HEK293 (cell line): ENCODE measurements around the gene RGL3.

ENCODE experiments used
- CTCF ChIP-seq: fragments of 450-650 bp; formaldehyde crosslinking; IDR thresholded peaks from 2 replicates; pipeline ENCODE4 v1.5.1; 2016; ENCODE audit warnings: missing biosample characterization, missing genetic modification characterization
- KLF9 ChIP-seq: fragments of 450-650 bp; formaldehyde crosslinking; IDR thresholded peaks from 2 replicates; pipeline ENCODE4 v1.5.1; 2016; ENCODE audit warnings: missing biosample characterization, missing genetic modification characterization, low read depth
- REST ChIP-seq: fragments of 450-650 bp; formaldehyde crosslinking; IDR thresholded peaks from 2 replicates; pipeline ENCODE4 v1.5.1; 2016; ENCODE audit warnings: missing biosample characterization, missing genetic modification characterization
- ZBTB11 ChIP-seq: fragments of 450-650 bp; formaldehyde crosslinking; conservative IDR thresholded peaks from 2 replicates; pipeline ENCODE4 v1.5.1; 2016; ENCODE audit warnings: low read depth, missing biosample characterization, missing genetic modification characterization
- ZNF121 ChIP-seq: fragments of 450-650 bp; formaldehyde crosslinking; IDR thresholded peaks from 2 replicates; pipeline ENCODE4 v1.5.1; 2016; ENCODE audit warnings: missing biosample characterization, missing genetic modification characterization
- ZNF24 ChIP-seq: fragments of 450-650 bp; formaldehyde crosslinking; IDR thresholded peaks from 2 replicates; pipeline ENCODE4 v1.5.1; 2016; ENCODE audit warnings: missing biosample characterization, missing genetic modification characterization
- ZNF274 ChIP-seq, 2 experiments: fragments of 200-500 bp in 1 of 2; fragments of 450-650 bp in 1 of 2; sonication (Bioruptor generic) in 1 of 2; formaldehyde crosslinking in 1 of 2; IDR thresholded peaks; 2 replicates each; pipeline versions ENCODE4 v1.5.1 to v1.6.1; 2014 to 2016; ENCODE audit warnings: borderline replicate concordance in 1 of 2, inconsistent platforms in 1 of 2, low read length in 1 of 2, missing biosample characterization in 1 of 2, missing genetic modification characterization in 1 of 2
- ZNF404 ChIP-seq: fragments of 450-650 bp; formaldehyde crosslinking; IDR thresholded peaks from 2 replicates; pipeline ENCODE4 v1.5.1; 2017; ENCODE audit warnings: missing biosample characterization, missing genetic modification characterization
- ZNF510 ChIP-seq: fragments of 450-650 bp; formaldehyde crosslinking; IDR thresholded peaks from 2 replicates; pipeline ENCODE4 v1.5.1; 2018; ENCODE audit warnings: mild to moderate bottlenecking, missing genetic modification characterization, missing biosample characterization; ENCODE audit not compliant: insufficient replicate concordance
- ZNF670 ChIP-seq: fragments of 450-650 bp; formaldehyde crosslinking; IDR thresholded peaks from 2 replicates; pipeline ENCODE4 v1.5.1; 2016; ENCODE audit warnings: missing biosample characterization, missing genetic modification characterization, low read depth
- ZXDB ChIP-seq: fragments of 450-650 bp; formaldehyde crosslinking; IDR thresholded peaks from 2 replicates; pipeline ENCODE4 v1.5.1; 2016; ENCODE audit warnings: missing biosample characterization, missing genetic modification characterization

GRCh38 chr19:11458236-11458900 lies 39.3 kb upstream of the RGL3 start:
- TF ChIP-seq ZNF670 (tag by site-specific recombination) (no peak), KLF9 (tag by site-specific recombination) (no peak), ZNF404 (tag by site-specific recombination) (no peak), ZNF274 (IDR thresholded peaks at IDR 0.05; ENCODE audit: low read length) (no peak), ZNF274 (tag by site-specific recombination; IDR thresholded peaks at IDR 0.05; ENCODE audit: borderline replicate concordance) (no peak), CTCF (tag by site-specific recombination) (no peak), ZNF121 (tag by site-specific recombination) (no peak), ZNF510 (tag by site-specific recombination) (no peak), ZXDB (tag by site-specific recombination) (no peak), REST (tag by site-specific recombination) (no peak), ZNF24 (tag by site-specific recombination) (no peak), ZBTB11 (tag by site-specific recombination) (no peak)
